Measurements from ENCODE around the gene USP34.
"Not testable (repeated sequence)": the region's sequence is repeated elsewhere in the genome, so short reads cannot be mapped to it uniquely, and the experiment has no call there.

USP34 gene

GRCh38 chr2:61233581-61233980 is 237.3 kb downstream of the USP34 start:
- DNase-seq = no peak

DNA sequence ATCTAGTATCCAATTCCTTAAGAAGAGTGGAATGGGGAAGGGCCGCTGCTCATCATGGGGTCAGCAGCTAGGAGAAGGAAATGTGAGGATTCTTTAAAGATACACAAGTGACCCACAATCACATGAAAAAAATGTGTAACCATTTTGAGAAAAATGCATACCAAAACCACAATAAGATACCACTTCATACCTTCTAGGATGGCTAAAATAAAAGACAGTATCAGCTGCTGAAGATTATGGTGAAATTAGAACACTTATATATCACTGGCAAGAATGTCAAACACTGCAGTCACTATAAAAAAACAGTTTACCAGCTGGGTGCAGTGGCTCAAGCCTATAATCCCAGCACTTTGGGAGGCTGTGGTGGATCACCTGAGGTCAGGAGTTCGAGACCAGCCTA is 241.0 kb downstream of the USP34 start:
- DNase-seq = no peak

DNA sequence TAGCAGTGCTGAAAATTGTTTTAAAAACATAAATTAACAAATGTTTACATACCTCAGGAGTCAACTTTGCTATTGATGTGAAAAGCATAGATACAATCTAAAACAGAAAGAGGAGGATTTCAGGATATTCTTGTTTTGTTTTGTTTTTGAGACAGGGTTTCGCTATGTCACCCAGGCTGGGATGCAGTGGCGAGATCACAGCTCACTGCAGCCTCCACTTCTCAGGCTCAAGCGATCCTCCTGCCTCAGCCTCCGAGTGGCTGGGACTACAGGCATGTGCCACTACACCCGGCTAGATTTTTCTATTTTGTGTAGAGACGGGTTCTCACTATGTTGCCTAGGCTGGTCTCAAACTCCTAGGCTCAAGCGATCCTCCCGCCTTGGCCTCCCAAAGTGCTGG is 248.3 kb downstream of the USP34 start:
- no peak for DNase-seq

DNA sequence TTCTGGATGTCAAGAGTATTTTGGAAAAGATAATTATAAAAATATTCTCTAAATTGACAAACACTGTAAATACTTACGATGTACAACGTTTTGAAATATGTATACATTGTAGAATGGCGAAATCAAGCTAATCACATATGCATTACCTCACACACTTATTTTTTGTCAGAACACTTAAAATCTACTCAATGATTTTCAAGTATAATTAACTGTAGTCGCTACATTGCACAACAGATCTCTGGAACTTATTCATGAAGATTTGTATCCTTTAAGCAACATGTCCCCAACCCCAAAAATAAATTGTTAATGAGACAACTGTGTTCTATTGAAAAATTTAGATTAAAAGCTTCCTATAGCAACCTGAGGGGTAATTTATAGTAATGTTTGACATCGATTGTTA is 249.1 kb downstream of the USP34 start:
- no peak for DNase-seq

- no peak for DNase-seq
Observed at GRCh38 chr2:61220768-61221167, 250.1 kb downstream of the USP34 start.

- DNase-seq = no peak
Observed at GRCh38 chr2:61218817-61219170, 252.1 kb downstream of the USP34 start.

DNA sequence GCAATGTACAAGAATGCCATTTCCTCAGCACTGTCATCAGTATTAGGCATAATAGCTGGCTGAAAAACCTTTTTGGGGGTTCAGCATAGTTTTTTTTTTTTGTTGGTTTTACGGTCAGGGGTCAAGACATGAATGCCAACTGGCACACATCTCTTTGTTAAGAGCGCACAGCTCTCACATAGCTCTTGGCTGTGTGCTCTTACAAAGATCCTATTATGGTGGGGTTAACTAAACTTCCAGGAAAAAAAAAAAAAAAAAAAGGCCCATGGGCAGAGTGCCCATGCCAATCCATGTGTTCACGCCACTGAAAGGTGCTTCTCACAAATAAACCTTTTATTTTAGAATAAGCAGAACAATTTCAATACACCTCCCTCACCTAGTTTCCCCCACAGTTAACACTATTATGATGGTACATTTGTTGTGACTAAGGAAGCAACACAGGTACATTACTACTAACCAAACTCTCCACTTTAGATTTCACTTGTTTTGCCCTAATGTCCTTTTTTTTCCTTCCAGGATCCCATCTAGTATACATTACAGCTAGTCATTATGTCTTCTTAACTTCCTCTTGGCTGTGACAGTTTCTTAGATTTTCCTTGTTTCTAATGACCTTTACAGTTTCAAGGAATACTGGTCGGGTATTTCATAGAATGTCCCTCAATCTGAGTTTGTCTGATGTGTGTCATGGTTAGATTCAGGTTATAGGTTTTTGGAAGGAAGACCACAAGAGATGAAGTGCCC is 252.6 kb downstream of the USP34 start:
- no peak for DNase-seq

GRCh38 chr2:61214171-61214570 is 256.7 kb downstream of the USP34 start:
- DNase-seq = no peak

DNA sequence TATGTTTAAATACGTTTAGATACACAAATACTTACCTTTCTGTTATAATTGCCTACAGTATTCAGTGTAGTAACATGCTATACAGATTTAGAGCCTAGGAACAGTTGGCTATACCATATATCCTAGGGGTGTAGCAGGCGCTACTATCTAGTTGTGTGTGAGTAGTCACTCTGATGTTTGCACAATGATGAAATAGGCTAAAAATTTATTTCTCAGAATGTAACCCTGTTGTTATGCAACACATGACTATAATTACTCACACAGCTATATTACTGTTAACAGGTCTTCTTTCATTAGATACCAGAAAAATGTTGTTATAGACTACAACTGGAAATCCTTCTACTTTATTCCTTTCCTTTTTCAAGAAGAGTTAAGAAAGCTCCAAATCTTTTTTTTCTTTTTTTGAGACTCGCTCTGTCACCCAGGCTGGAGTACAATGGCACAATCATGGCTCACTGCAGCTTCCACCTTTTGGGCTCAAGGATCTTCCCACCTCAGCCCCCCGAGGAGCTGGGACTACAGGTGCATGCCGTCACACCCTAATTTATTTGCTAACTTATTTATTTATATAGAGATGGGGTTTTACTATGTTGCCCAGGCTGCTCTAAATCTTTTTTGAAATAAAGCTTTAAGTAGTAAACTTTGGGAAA is 260.4 kb downstream of the USP34 start:
- no peak for DNase-seq

DNA sequence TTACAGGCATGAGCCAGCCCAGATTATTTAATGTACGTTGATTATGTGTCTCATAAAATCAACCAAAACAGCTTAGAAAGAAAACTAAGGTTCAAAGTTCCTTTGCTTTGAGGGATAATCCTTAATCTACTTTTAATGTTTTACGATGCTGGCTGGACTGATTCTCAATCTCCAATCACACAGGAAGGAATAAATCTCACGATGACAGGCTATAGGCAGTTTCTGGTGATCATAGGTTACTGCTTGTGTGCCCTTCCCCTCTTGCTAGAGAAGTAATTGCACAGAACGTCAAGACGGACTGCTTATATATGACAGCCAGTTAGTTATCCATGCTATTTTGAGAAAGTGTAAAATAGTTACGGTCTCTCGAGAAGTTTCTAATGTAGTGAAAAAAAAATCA is 265.8 kb downstream of the USP34 start:
- DNase-seq = no peak

- no peak for DNase-seq
Observed at GRCh38 chr2:61196671-61197070, 274.2 kb downstream of the USP34 start.

GRCh38 chr2:61194646-61195045 is 276.2 kb downstream of the USP34 start:
- DNase-seq = not testable (repeated sequence)

DNA sequence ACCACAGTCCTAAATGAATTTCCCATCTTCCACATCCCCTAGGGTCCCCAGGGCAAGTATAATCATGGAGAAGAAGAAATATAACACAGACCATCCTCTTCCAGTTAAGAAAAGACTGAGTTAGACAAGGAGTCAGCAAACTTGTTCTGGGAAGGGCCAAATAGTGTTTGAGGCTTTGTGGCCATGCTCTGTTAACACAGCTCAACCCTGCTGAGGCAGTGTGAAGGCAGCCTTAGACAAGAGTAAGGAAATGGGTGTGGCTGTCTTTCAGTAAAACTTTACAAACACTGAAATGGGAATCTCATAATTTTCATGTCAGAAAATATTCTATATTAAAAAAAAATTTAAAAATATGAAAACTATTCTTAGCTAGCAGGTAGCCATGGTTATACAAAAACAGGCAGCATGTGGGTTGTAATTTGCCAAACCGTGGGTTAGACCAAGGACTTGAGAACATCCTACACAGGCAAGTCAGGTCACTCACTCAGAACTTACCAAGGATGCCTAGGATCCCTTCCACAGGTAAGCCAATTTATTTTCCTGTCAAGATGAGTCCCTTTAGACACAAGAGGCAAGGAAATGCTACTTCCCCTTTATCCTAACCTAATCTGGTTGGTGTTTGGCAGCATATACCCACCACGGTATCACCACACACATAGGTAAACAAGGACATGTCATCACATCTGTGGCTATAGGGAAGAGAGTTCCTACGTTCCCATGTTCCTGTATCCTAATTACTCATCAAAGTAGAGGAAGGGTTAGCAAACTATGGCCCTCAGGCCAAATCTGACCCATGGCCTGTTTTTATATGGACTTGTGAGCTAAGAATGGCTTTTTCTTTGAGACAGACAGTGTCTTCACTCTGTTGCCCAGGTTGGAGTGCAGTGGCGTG is 277.0 kb downstream of the USP34 start:
- no peak for DNase-seq

GRCh38 chr2:61187085-61187484 is 283.8 kb downstream of the USP34 start:
- DNase-seq = no peak

GRCh38 chr2:61185231-61185728 is 285.6 kb downstream of the USP34 start:
- DNase-seq = no peak

GRCh38 chr2:61184263-61184662 is 286.6 kb downstream of the USP34 start:
- no peak for DNase-seq

DNA sequence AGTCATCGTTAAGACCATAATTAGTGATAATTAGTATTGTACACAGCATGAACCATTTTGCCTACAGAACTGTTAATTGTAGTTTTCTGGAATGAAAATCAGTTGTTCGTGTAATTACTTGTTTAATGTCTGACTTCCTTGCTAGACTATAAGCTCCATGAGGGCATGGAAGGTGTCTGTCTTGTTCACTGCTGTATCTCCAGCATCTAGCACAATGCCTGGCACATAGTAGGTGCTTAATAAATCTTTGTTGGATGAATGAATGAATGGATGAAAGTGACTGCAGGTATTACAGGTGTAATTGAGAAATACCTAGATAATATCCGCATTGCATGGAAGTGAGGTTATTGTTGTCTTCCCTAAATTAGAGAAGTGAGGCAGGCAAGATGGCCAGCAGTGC is 287.1 kb downstream of the USP34 start:
- no peak for DNase-seq

DNA sequence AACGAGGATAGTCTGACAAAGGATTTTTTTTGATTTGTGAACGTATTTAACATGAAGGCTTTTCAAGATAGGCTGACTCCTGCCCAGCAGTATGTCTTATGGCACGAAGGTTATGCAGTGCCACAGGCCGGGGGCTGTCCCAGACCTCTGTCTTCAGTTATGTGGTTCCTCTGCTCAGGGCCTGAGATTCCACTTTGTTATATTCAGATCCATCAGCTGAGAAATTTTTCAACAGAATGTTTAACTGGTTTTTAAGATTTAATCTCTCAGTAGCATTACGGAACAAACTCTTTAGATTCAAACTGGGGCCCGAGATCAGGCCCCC is 288.9 kb downstream of the USP34 start:
- no peak for DNase-seq

GRCh38 chr2:61181382-61182058 is 289.4 kb downstream of the USP34 start:
- DNase-seq = no peak

DNA sequence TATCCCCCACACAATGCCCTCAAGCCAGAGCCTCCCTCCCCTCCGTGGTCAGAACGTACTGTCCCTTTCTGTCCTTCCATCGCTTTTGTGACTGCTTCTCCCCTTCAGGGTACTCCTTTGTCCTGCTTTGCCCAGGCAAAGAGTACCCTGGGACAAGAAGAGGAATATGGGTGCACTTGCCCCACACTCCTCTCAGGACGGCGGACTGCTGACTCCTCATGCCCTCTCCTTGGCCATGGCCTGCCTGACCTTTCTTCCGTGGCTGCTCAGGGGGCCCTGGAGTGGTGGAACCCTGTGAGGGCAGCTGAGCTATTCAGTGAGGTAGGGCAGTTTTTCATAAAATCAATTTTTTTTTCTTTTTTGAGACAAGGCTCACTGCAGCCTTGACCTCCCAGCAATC is 290.2 kb downstream of the USP34 start:
- DNase-seq = no peak

DNA sequence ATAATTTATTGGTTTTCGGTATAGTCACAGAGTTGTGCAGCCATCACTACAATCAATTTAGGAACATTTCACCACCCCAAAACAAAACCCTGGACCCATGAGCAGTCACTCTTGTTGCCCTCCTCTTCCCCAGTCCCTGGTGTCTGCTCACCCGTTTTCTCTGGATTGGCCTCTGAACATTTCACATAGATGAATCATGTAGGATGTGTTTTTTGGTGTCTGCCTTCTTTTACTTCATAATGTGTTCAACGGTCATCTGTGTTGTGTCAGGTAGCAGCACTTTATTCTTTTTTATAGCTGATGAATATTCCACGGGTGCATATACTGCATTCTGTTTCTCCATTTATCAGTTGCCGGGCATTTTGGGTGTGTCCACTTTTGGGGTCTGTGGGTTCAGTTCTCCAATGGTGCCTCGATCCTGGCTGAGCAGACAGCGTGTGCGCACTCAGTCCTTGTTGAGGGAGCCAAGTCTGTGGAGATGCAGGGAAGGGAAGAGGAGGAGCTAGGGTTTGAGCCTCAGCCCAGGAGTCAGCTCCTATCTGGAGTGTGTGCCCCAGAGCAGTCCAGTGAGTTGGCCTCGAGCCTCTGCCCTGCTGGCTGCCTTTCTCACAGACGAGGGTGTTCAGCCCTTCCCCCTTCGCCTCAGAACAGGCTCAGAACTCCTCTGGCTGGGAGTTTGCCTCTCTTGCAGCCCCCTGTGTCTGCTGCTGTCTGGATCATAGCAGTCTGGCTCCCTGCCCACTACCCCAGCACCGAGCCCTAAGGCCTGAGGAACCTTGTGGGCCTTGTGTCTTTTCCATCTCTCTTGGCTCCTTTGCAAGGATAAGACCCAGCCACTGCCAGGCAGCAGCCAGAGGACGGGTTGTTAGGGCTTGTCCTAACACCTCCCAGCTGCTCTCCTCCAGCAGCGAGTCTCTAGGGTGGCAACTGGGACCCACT is 290.9 kb downstream of the USP34 start:
- no peak for DNase-seq

All from activated effector memory CD4-positive, alpha-beta T cell treated with Interleukin-2 at 50 U/mL for 16 hours (primary cell).